NCI-H2107 treated with DMSO at 0.1 percent for 48 hours (cell line): ENCODE results near the gene THEMIS.
"Not testable (repeated sequence)": the region's sequence is repeated elsewhere in the genome, so short reads cannot be mapped to it uniquely, and the experiment has no call there.

Experiments
- DNase-seq: peaks from one replicate; lab custom pipeline; 2025; ENCODE audit not compliant: unreplicated experiment; lab: John Stamatoyannopoulos, UW

THEMIS gene, protein sequence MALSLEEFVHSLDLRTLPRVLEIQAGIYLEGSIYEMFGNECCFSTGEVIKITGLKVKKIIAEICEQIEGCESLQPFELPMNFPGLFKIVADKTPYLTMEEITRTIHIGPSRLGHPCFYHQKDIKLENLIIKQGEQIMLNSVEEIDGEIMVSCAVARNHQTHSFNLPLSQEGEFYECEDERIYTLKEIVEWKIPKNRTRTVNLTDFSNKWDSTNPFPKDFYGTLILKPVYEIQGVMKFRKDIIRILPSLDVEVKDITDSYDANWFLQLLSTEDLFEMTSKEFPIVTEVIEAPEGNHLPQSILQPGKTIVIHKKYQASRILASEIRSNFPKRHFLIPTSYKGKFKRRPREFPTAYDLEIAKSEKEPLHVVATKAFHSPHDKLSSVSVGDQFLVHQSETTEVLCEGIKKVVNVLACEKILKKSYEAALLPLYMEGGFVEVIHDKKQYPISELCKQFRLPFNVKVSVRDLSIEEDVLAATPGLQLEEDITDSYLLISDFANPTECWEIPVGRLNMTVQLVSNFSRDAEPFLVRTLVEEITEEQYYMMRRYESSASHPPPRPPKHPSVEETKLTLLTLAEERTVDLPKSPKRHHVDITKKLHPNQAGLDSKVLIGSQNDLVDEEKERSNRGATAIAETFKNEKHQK

DNA sequence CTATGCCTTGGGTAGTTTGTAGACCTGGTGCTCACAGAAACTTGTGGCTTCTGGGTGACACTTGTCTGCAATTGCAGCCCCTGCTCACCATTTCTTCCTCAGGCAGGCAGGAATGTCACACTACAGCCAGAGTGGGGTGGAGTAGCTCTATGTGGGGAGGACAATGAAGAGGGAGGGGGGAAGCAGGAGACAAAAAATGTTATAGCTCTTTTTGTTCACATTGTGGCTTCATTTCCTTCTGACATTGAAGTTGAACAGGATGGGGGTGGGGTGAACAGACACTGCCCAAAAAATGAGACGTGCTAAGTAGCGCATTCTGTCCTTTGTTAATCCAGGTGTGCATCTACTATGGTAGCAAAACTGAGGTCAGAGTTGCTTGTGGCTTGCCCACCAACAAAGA, at the start of gene THEMIS:
TSS of gene THEMIS (minus strand) at position 124 of the 400 bp plus-strand sequence. CDS start 126 bp downstream, outside the sequence.
- no peak for DNase-seq

DNA sequence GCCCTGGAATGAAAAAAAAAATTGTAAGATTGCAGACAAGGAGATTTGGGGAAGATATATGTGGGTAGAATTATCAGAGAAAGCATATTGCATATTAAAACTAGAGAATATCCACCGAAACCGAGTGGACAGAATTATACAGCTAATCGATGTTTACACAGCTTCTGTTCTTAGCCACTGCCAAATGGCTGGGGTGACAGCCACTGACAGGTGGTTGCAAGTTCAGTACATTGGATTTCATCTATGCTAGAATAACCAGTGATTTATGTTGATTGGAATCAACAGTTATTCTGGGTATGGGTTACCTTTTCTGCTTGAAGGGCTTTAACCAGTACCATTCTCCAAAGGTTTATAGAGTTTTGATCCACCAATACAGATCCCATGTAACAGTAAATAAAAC, 48.4 kb upstream of the THEMIS start:
- no peak for DNase-seq

GRCh38 chr6:127946388-127946787, 45.5 kb upstream of the THEMIS start:
- no peak for DNase-seq

GRCh38 chr6:127945434-127946097, 44.7 kb upstream of the THEMIS start:
- no peak for DNase-seq

- DNase-seq: no peak
Observed at GRCh38 chr6:127941228-127941627, 40.4 kb upstream of the THEMIS start.

- no peak for DNase-seq
Observed at GRCh38 chr6:127939442-127940066, 38.7 kb upstream of the THEMIS start.

- no peak for DNase-seq
Observed at GRCh38 chr6:127938701-127939100, 37.8 kb upstream of the THEMIS start.

- no peak for DNase-seq
Observed at GRCh38 chr6:127937747-127938146, 36.9 kb upstream of the THEMIS start.

- DNase-seq: no peak
Observed at GRCh38 chr6:127937102-127937501, 36.2 kb upstream of the THEMIS start.

DNA sequence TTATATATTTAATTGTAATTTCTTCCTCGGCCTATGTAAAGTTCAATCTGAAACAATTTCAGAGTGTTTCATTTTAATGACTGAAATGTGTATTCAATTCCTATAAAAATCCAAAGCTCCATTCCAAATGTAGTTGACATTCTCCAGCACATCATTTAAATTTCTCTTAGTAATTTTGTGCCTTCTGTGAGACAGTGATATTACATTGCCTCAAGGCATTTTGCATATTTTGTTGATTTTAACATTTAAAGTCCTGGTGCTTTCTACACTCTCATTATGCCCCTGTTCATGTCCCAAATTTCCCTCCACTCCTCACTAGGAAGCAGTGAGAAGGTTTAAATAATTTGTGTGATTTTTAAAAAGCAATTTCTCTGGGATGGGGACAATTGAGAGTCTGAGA, 34.1 kb upstream of the THEMIS start:
- DNase-seq: no peak

DNA sequence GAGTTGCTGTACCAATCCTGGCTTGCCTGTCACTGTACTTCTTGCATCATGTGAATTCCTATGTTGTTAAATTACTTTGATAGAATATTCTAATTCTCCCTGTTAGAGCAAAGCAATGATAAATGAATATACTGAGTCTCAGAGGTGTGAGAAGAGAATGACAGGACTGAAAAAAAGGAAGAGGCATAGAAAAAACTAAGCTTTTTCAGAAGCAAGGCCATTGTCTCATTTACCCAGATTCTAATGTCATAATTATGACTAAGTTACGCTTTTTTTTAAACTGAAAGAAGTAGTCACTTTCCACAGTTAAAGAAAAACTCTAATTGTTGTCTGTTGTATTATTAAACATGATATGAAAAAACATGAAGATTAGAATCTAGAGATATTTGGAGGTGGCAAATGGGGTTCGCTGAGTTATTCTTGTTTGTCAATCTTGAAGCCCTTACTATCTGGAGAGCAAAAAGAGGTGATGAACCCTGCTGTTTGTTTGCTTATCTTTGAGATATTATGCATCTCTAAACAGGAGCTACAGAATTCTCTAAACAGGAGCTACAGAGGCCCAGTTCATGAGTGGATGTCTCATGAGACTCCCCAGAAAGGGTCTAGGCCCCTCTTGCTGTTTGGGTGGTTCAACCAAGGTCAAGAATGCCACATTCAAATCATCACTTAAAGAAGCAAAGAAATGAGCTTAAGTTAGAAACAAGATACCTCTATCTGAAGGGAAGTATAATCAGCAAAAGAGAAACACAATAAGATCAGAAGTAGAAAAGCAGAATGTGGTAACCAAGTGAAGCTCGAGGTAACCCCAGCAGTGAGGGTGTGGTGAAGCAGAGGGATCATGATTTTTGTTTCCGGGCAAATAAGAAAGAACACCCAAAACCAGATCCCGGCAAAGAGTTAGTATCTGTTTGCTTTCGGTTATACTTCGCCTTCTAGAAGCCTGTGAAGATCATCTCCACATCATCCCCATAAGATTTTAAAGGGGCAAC, 33.3 kb upstream of the THEMIS start:
- no peak for DNase-seq

DNA sequence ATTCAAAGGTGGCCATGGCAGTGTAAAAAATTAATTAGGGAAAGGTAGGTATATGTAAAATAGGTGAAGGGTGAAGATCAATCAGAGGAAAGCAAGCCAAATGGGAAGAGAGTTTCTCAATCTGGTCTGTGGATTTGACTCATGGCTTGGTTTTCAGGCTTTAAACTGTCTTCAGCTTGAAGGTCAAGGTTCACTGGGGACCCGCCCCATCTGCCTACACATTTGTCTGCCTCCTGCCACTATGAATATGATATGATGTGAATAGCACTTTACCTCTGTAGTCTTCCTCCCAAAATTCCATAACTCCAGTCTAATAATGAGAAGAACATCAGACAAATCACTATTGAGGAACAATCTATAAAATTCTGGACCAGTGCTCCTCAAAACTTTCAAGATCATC, 32.3 kb upstream of the THEMIS start:
- DNase-seq: no peak

DNA sequence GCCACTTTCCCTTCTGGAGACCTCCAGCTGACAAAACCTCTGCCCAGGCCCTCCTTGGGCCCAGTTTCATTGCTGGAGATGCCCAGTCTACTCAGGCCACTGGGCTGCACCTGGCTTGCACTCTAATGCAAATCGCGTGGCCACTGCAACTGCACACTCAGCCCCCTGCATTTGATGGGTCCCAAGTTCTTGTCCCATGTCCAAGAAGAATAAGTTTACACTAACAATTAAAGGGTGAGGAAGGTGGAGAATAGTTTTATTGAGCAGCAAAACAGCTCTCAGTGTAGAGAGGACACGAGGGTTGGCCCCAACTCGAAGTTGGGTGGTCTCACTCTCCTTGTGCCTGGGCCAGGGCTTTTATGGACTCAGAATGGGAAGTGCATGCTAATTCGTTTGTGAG, 31.9 kb upstream of the THEMIS start:
- no peak for DNase-seq

GRCh38 chr6:127926441-127926840, 25.6 kb upstream of the THEMIS start:
- not testable (repeated sequence) for DNase-seq

DNA sequence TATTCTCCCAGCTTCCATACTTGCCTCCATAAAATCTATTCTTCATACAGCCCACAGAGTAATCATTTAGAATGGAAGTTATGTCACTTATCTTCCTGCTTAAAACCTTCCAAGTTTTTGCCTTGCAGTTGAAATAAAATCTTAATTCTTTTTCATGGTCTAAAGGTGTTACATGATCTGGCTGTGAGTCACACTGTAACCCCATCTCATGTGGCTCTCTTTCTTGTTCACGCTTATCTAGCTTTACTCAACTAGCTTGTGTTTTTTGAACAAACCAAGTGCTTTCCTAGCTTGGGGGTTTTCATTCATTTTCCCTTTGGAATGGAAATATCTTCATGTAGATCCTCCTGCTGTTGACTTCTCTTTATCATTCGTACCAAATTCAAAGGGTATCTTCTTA, 23.6 kb upstream of the THEMIS start:
- no peak for DNase-seq

- no peak for DNase-seq
Observed at GRCh38 chr6:127924031-127924430, 23.2 kb upstream of the THEMIS start.

GRCh38 chr6:127923135-127923534, 22.3 kb upstream of the THEMIS start:
- DNase-seq: peak; percentile 6

DNA sequence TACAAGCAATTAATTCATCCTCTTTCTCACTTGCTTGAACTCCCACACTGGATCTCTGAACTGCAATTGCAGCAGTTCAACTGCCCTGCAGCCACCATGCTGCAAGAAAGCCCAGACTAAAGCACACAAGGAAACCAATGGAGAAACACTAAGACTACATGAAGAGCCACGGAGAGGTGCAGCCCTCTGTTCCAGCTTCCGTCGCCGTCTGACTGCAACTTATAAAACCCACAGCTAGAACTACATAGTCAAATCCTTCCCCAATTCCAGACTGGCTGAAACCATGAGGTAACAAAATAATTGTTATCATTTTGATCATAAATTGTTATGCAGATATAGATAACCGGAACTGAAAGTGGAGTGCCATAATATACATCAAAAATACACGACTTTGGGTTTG, 21.1 kb upstream of the THEMIS start:
- no peak for DNase-seq

DNA sequence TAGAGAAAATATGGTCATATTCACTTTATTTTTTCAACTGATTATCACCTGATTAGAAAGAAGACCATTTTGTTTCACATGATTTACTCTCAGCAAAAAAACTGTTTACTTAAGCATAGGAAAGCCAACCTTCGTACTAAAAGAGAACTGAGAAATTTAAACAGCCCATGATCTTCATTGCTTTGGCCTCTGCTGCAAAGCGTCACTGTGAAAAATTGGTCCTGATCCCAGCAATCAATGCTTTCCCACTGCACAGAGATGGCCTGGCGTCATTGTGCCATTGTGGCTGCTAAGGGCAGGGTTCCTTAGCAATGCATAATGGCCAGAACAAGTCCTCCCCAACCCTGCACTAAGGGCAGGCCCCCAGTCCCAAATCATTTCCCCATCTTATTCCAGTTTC, 19.9 kb upstream of the THEMIS start:
- DNase-seq: no peak
